Measurements from ENCODE around the gene DUSP23.

DUSP23 gene

DNA sequence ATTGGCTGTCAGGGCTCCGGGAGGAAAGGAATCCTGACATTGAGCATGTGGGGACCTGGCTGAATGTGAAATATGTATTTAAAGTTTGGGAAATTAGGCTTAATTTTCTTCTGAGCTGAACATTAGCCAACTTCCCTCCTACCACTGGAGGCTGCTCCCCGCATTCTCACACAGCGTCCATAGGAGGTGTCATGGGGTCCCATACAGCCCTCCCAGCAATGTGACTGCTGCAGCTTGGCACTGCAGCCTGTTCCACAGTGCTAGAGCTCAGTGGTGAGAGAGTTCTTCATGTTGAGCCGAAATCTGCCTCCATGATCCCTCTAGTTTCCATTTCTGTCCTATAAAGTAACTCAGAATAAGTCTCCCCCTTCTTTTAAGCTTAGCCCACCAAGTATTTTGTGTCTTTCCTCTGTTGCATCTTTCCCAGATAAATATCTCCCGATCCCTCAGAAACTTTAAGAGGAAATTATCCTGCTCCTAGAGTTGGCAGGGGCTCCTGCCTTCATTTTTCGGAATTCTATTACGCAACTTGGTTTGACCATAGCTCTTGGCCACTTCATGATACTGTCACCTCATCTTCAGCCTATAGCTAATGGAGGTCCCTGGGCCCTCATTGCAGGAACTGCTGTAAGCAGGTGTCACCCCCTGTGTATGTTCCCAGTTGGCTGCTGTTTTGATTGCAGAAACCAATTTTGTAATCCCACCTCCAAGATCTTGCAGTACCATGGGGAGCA, 23.4 kb downstream of the DUSP23 start:
- H3K36me3 ChIP-seq (ENCODE audit: control insufficient read depth, insufficient read depth, low read length): no peaks in the 10 kb centered on the region
- H3K9ac ChIP-seq (ENCODE audit: low read length): no peak overlapping the region
- no peaks in the 10 kb centered on the region for H3K9me3 ChIP-seq (ENCODE audit: control insufficient read depth, insufficient read depth, low read depth, low read length)
- peaks cover 6% of the 10 kb centered on the region; the same call in 1 of the 2 replicates for H3K27me3 ChIP-seq (ENCODE audit: control insufficient read depth, insufficient read depth, low read length)
- no peak overlapping the region for H3K27ac ChIP-seq (ENCODE audit: low read depth, low read length)
- H3K4me3 ChIP-seq (ENCODE audit: low read depth, low read length): no peak overlapping the region
- H3K4me1 ChIP-seq (ENCODE audit: control insufficient read depth, insufficient read depth, low read length): no peaks in the 10 kb centered on the region

DNA sequence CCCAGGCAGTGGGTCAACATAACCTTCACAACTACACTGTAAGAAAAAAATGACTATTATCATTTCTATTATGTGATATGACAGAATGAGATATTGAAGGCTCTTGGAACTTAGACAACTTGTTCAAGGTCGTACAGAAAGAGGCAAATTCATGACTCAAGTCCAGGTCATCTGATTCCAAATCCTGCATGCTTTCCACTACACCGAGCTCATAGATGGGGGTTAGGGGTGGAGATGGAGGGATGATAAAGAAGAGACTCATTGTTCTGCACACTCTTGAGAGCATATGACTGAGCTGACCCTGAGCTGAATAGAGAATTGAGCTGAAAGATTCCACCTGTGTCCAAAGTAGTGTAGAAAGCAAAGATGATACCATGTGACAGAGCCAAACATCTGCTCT, 24.2 kb downstream of the DUSP23 start:
- H3K4me1 ChIP-seq (ENCODE audit: control insufficient read depth, insufficient read depth, low read length): no peaks in the 10 kb centered on the region
- peaks cover 6% of the 10 kb centered on the region; the same call in 1 of the 2 replicates for H3K27me3 ChIP-seq (ENCODE audit: control insufficient read depth, insufficient read depth, low read length)
- H3K4me3 ChIP-seq (ENCODE audit: low read depth, low read length): no peak overlapping the region
- no peak overlapping the region for H3K9ac ChIP-seq (ENCODE audit: low read length)
- H3K27ac ChIP-seq (ENCODE audit: low read depth, low read length): no peak overlapping the region
- H3K9me3 ChIP-seq (ENCODE audit: control insufficient read depth, insufficient read depth, low read depth, low read length): no peaks in the 10 kb centered on the region
- no peaks in the 10 kb centered on the region for H3K36me3 ChIP-seq (ENCODE audit: control insufficient read depth, insufficient read depth, low read length)

DNA sequence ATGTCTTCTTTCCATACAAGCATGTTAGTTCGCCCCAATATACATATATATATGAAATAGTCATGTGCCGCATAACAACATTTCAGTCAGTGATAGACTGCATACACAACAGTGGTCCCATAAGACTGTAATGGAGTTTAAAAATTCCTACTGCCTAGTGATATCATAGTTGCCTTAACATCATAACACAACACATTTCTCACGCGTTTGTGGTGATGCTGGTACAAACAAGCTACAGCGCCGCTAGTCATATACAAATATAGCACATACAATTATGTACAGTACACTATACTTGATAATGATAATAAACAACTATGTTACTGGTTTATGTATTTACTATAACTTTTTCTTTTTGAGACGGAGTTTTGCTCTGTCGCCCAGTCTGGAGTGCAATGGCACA, 35.2 kb downstream of the DUSP23 start:
- H3K9ac ChIP-seq (ENCODE audit: low read length): no peak overlapping the region
- peaks cover 16% of the 10 kb centered on the region; the same call in 1 of the 2 replicates for H3K27me3 ChIP-seq (ENCODE audit: control insufficient read depth, insufficient read depth, low read length)
- no peak overlapping the region for H3K27ac ChIP-seq (ENCODE audit: low read depth, low read length)
- H3K9me3 ChIP-seq (ENCODE audit: control insufficient read depth, insufficient read depth, low read depth, low read length): no peaks in the 10 kb centered on the region
- H3K36me3 ChIP-seq (ENCODE audit: control insufficient read depth, insufficient read depth, low read length): no peaks in the 10 kb centered on the region
- H3K4me1 ChIP-seq (ENCODE audit: control insufficient read depth, insufficient read depth, low read length): no peaks in the 10 kb centered on the region
- no peak overlapping the region for H3K4me3 ChIP-seq (ENCODE audit: low read depth, low read length)

DNA sequence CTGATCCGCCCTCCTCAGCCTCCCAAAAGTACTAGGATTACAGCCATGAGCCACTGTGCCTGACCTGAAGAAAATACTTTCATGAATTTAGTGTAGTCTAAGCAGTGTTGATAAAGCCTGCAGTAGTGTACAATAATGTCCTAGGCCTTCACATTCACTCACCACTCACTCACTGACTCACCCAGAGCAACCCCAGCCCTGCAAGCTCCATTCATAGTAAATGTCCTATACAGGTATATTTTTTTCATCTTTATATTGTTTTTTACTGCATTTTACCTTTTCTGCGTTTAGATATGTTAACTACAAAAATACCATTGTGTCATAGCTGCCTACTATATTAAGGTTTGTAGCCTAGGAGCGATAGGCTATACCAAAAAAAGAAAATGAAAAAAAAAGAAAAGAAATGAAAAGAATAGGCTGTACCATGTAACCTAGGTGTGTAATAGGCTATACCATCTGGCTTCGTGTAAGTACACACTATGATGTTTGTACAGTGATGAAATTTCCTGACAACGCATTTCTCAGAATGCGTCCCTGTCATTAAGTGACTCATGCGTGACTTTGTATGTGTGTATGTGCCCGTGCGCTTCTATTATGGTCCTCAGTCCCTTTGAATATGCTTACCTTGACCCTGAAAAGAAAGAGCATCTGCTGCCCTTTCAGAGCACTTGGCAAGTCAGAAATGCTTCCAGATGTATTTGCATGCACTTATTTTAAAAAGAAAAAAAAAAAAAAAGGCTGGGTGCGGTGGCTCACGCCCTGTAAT, 36.7 kb downstream of the DUSP23 start:
- Histone ChIP-seq H3K9ac (ENCODE audit: low read length) (no peak overlapping the region), H3K27ac (ENCODE audit: low read depth, low read length) (no peak overlapping the region), H3K4me3 (ENCODE audit: low read depth, low read length) (no peak overlapping the region), H3K27me3 (ENCODE audit: control insufficient read depth, insufficient read depth, low read length) (peaks cover 21% of the 10 kb centered on the region), H3K9me3 (ENCODE audit: control insufficient read depth, insufficient read depth, low read depth, low read length) (no peaks in the 10 kb centered on the region), H3K4me1 (ENCODE audit: control insufficient read depth, insufficient read depth, low read length) (no peaks in the 10 kb centered on the region), H3K36me3 (ENCODE audit: control insufficient read depth, insufficient read depth, low read length) (no peaks in the 10 kb centered on the region)

DNA sequence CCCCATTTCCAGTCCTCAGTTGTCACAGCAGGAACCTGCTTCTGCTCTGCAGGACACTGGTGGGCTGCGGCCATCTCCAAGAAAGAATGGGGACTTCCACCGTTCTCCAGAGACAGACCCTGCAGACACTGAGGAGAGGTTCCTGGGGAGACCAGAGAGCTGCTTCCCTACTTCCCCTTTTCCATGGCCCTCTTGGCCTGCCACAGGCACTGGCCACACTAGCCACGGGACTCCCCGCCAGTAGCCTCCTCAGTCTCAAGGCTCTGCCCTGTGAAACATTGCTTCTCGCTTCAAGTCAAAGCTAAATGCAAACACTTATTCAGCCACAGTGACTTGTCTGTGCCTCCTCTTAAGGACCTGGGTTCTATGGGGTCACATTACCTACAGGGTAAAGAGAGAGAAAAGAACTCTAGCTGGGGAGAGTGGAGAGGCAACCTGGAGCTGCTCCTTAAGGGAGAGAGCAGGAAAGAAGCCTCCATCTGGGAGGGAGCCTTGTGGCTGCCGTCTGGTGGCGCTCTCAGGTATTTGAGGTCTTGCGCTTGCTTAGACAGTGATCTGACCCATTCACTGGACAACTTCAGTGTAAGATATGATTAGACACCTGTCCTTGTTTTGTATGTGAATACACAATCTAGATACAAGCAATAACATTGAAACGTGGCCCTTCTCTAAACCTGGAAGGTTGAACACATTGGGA, 40.6 kb downstream of the DUSP23 start:
- Histone ChIP-seq H3K4me1 (ENCODE audit: control insufficient read depth, insufficient read depth, low read length) (peaks cover 11% of the 10 kb centered on the region), H3K36me3 (ENCODE audit: control insufficient read depth, insufficient read depth, low read length) (no peaks in the 10 kb centered on the region), H3K9me3 (ENCODE audit: control insufficient read depth, insufficient read depth, low read depth, low read length) (no peaks in the 10 kb centered on the region), H3K4me3 (ENCODE audit: low read depth, low read length) (no peak overlapping the region), H3K27me3 (ENCODE audit: control insufficient read depth, insufficient read depth, low read length) (peaks cover 33% of the 10 kb centered on the region), H3K27ac (ENCODE audit: low read depth, low read length) (no peak overlapping the region), H3K9ac (ENCODE audit: low read length) (no peak overlapping the region)

DNA sequence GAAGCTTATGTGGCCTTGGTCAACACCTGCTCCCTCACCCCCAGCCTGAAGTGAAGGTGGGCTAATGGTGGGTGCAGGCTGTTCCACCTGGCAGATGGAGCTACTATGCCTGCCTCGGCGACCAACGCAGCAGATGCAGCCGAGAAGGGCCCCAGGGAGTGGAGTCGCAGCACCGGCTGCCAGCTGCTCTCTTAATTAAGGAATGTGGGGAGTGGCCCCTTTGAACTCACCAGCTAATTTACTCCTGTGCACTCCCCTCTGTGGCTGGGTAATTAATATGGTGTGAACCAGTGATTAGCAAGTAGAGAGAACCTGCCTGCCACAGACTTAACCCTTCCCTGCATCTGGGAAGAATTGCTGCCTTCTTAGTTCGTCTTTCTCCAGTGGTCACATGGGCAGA, 42.6 kb downstream of the DUSP23 start:
- Histone ChIP-seq H3K4me3 (ENCODE audit: low read depth, low read length) (no peak overlapping the region), H3K27me3 (ENCODE audit: control insufficient read depth, insufficient read depth, low read length) (peaks cover 36% of the 10 kb centered on the region), H3K4me1 (ENCODE audit: control insufficient read depth, insufficient read depth, low read length) (peaks cover 11% of the 10 kb centered on the region), H3K9me3 (ENCODE audit: control insufficient read depth, insufficient read depth, low read depth, low read length) (no peaks in the 10 kb centered on the region), H3K36me3 (ENCODE audit: control insufficient read depth, insufficient read depth, low read length) (no peaks in the 10 kb centered on the region), H3K27ac (ENCODE audit: low read depth, low read length) (no peak overlapping the region), H3K9ac (ENCODE audit: low read length) (no peak overlapping the region)

DNA sequence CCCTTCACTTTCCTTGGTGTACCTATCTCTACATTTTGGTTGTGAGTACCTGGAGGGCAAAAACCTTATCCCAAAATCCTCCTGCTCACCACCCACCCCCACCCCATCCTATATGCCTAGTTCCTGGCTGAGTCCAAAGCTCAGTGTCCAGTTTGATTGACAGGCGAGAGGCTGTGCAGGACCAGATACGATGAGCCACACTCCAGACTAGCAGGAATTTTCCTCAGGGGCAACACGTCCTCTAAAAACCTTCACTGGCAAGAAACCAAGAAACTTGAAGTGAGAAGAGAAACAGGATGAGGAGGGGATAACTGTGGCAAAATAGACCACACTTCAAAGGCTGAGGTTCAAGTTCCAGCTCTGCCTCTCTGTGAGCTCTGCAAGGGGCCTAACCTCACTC, 44.8 kb downstream of the DUSP23 start:
- no peaks in the 10 kb centered on the region for H3K9me3 ChIP-seq (ENCODE audit: control insufficient read depth, insufficient read depth, low read depth, low read length)
- H3K9ac ChIP-seq (ENCODE audit: low read length): no peak overlapping the region

DNA sequence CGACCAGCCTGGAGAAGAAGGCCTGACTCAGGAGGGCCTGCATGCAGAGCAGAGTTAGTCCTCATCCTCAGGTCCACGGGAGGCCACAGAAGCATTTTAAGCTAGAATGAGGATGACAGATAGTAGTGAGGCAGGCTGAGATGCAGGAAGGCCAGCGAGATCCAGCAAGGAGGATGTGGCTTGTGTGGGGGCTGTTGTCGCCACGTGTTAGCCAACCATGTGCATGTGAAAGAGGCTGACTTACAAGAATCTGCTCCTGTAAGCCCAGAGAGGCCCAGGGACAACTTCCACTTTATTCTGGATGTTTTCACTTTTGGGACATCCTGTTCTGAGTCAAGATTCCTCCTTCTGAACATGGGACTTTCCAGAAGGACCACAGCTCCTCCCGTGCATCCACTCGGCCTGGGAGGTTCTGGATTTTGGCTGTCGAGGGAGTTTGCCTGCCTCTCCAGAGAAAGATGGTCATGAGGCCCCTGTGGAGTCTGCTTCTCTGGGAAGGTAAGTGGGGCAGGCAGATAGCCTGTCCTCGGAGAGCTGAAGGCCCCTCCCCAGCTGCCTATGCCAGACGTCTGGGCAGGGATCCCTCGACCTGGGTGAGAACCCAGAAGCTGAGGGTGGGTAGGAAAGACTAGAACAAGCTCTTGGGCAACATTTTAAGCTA, 45.8 kb downstream of the DUSP23 start, which contains the start of gene SLAMF8:
Gene SLAMF8 (plus strand): TSS at position 433 of the 661 bp plus-strand sequence. CDS start 26 bp downstream, at position 459.
- peaks cover 15% of the 10 kb centered on the region for H3K4me1 ChIP-seq (ENCODE audit: control insufficient read depth, insufficient read depth, low read length)
- H3K27me3 ChIP-seq (ENCODE audit: control insufficient read depth, insufficient read depth, low read length): peaks cover 31% of the 10 kb centered on the region
- H3K9me3 ChIP-seq (ENCODE audit: control insufficient read depth, insufficient read depth, low read depth, low read length): no peaks in the 10 kb centered on the region
- H3K27ac ChIP-seq (ENCODE audit: low read depth, low read length): no peak within 1 kb of the TSS
- no peaks in the 10 kb centered on the region for H3K36me3 ChIP-seq (ENCODE audit: control insufficient read depth, insufficient read depth, low read length)
- H3K4me3 ChIP-seq (ENCODE audit: low read depth, low read length): no peak within 1 kb of the TSS
- H3K9ac ChIP-seq (ENCODE audit: low read length): no peak within 1 kb of the TSS

More for the DNA sequence above, 44.8 kb downstream of the DUSP23 start:
- Histone ChIP-seq H3K36me3 (ENCODE audit: control insufficient read depth, insufficient read depth, low read length) (no peaks in the 10 kb centered on the region), H3K27ac (ENCODE audit: low read depth, low read length) (no peak overlapping the region), H3K4me1 (ENCODE audit: control insufficient read depth, insufficient read depth, low read length) (peaks cover 15% of the 10 kb centered on the region), H3K4me3 (ENCODE audit: low read depth, low read length) (no peak overlapping the region), H3K27me3 (ENCODE audit: control insufficient read depth, insufficient read depth, low read length) (peaks cover 36% of the 10 kb centered on the region)

DNA sequence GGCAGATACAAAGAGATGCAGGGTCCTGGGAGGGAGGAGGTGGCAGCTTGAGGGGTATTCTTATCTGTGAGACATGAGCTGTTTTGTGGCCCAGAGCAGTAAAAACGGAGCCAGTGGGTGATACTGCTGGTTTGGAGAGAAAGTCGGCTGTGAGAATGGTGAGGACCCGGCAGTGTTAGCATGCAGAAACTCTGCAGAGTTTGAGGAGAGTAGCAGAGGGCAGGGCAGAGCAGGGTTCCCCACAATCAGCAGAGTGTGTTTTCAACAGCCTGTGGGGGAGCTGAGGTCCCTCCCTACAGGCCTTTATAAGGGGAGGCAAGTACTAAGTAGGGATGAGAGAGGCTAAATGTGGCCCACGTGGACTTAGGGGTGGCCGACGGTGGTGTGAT, 46.3 kb downstream of the DUSP23 start:
- Histone ChIP-seq H3K4me3 (ENCODE audit: low read depth, low read length) (no peak overlapping the region), H3K4me1 (ENCODE audit: control insufficient read depth, insufficient read depth, low read length) (peaks cover 15% of the 10 kb centered on the region), H3K27ac (ENCODE audit: low read depth, low read length) (no peak overlapping the region), H3K36me3 (ENCODE audit: control insufficient read depth, insufficient read depth, low read length) (no peaks in the 10 kb centered on the region), H3K9ac (ENCODE audit: low read length) (no peak overlapping the region), H3K27me3 (ENCODE audit: control insufficient read depth, insufficient read depth, low read length) (peaks cover 27% of the 10 kb centered on the region), H3K9me3 (ENCODE audit: control insufficient read depth, insufficient read depth, low read depth, low read length) (no peaks in the 10 kb centered on the region)

DNA sequence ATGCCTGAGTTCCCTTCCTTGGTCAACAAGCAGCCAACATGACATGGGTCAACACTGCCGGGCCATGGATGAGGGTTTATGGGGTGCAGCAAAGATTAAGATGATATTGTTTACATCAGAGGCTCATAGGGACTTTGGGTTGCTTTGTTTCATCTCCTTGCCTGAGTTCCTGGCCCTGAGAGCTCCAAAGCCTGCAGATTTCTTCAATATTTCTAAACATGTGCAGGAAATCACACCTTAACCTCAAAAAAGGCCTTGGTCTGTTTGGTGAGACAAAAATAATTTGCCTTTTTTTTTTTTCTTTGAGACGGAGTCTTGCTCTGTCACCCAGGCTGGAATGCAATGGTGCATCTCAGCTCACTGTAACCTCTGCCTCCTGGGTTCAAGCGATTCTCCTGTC, 46.8 kb downstream of the DUSP23 start:
- Histone ChIP-seq H3K27me3 (ENCODE audit: control insufficient read depth, insufficient read depth, low read length) (peaks cover 22% of the 10 kb centered on the region), H3K9ac (ENCODE audit: low read length) (no peak overlapping the region), H3K4me3 (ENCODE audit: low read depth, low read length) (no peak overlapping the region), H3K36me3 (ENCODE audit: control insufficient read depth, insufficient read depth, low read length) (no peaks in the 10 kb centered on the region), H3K27ac (ENCODE audit: low read depth, low read length) (no peak overlapping the region), H3K4me1 (ENCODE audit: control insufficient read depth, insufficient read depth, low read length) (peaks cover 19% of the 10 kb centered on the region), H3K9me3 (ENCODE audit: control insufficient read depth, insufficient read depth, low read depth, low read length) (no peaks in the 10 kb centered on the region)
